HG03432 (cell line): ENCODE data around the gene PTGR2.
"Not testable (repeated sequence)": the region's sequence is repeated elsewhere in the genome, so short reads cannot be mapped to it uniquely, and the experiment has no call there.

Source experiments
- ATAC-seq: cut with Tn5 transposase; IDR thresholded peaks from one replicate; pipeline ENCODE4 v1.9.1; 2021; ENCODE audit warnings: mild to moderate bottlenecking, moderate library complexity; ENCODE audit not compliant: unreplicated experiment

The PTGR2 gene

DNA sequence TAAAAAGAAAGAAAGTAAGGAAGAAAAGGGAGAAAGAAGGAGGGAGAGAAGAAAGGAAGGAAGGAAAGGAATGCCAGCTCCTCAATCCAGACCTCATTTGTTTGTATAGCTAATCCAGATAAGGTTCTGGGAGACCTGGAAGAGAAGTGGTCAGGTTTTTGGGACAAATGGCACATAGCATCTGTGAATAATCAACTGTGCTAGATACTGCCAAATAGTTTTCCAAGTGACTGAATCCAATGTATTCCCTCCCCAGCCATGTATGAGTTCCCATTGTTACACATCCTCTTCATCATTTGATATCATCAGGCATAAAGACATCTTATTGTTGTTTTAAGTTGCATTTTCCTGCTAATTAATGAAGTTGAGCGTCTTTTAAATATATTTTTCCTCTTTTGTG, 18.6 kb upstream of the PTGR2 start:
- ATAC-seq: no peak

DNA sequence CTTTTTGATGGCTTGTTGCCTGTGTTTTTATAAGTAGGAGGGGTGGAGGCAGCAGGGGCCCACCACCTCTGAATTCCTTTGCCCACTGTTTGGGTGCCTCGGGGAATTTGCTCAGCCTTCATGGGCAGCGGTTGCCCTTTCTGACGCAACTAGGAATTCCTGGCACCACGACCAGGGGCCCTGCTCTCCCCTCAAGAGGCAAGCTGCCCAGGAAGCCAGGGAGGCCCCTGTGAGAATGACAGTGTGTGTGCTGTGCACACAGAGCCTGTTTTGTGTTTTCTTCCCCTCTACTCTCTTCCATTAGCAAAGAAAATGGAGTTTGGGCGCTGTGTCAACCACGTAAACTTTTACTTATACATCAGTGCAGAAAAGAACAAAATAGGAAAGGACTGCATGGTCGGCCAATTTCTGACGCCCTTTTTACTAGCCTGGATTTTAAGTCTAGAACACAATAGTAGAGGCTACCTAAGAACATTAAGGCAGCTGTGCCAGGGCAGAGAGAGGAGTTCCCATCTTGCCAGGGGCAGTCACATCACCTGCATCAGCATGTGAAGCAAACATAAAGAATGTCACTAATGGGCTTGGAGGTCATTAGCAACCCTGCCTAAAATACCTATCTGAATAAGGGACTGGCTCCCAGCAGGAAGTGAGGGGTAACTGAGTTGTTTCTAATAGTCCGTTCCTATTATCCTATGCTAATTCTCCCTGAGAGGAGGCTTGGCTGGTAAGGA, 17.9 kb upstream of the PTGR2 start:
- no peak for ATAC-seq

DNA sequence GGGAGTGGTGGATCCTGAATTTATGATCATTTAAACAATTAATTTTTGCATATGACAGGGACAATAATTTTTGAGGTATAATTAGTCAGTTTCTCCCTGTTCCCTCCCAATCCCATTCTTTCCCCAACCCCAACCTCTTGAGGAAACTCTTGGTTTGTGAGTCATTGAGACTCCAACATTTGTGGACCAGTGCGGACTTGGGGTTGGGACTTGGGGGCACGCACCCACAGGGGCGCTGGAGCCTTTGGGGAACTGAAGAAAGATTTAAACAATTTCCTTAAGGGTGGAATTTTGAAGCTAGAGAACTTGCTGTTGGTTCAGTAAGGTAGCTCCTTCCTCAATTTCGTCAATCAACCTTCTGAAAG, 17.4 kb upstream of the PTGR2 start:
- ATAC-seq: no peak

DNA sequence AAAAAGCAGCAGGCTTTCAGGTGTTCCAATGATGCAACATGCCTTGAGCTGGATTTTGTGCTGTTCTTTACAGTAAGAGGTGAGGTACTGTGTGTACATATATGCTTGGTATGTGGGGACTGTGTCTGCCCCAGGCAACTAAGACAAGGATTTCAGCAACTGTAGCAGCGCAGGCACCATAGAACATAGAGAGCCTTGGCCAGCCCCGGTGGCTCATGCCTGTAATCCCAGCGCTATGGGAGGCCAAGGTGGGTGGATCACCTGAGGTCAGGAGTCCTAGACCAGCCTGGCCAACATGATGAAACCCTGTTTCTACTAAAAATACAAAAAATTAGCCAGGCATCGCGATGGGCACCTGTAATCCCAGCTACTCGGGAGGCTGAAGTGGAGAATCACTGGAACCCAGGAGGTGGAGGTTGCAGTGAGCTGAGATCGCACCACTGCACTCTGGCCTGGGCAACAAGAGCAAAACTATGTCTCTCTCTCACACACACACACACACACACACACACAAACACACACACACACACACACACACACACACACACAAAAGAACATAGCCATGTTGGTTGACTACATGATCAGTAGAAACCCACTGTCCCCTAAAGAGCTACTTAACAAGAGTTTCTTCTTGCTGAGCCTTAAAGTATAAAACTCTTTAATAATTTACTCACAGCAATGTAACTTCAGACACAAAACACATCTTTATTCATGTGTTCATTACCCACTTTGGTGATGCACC, 13.2 kb upstream of the PTGR2 start:
- ATAC-seq: not testable (repeated sequence)

DNA sequence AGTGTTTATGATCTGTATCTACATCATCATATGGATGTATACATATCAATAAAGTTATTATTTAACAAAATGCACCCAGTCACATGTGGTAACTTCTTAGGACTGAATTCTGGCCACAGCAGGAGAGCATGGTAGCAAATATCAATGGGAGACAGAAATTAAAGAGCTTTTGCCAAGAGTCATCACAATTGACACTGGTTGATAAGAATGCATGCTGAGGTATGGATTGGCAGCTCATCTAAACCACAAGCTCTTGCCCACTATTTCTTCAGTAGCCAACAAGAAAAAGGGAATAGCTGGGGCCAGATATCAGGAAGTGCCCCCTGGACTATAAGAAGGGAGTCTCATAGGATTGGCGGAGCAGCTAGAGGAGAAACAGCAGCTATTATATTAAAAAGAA, 9.4 kb upstream of the PTGR2 start:
- ATAC-seq: no peak

DNA sequence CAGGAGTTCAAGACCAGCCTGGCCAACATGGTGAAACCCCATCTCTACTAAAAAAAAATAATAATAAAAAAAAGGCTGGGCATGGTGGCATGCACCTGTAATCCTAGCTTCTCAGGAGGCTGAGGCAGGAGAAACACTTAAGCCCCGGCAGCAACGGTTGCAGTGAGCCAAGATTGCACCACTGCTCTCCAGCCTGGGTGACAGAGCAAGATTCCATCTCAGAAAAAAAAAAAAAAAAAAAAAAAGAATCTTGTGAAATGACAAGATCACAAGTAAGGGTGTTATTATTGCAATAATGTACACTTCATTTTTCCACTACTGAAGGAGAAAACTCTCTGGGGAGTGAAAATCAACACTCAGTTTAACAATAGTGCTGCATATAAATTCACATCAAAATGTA, 8.8 kb upstream of the PTGR2 start:
- ATAC-seq: no peak

DNA sequence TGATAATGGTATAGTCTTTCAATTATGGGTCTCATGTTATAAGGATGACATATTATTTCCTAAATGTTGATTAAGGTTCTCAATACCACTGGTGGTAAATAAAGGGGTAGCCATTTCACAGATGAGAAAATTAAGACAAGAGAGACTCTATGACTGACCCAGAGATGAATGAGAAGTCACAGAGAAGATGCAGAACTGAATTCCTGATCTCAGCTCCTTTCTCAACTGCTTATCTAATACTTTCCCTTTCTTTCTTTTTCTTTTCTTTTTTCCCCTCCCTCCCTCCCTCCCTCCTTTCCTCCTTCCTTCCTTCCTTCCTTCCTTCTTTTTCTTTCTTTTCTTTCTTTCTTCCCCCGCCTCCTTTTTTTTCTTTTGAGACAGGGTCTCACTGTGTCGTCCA, 8.3 kb upstream of the PTGR2 start:
- no peak for ATAC-seq

DNA sequence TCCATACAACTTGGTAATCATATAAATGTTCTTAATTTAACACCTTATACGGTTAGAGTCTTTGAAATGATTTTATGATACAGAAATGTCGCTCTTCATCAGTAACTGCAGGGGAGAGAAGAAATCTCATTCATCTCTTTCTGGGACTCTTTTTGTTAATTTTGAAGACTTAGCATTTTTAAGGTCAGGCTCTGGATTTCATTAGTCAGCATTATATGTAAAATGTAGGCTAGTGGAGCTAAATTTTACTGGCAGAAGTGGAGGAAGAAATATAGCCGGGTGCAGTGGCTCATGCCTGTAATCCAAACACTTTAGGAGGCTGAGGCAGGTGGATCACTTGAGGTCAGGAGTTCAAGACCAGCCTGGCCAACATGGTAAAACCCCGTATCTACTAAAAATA, 4.7 kb upstream of the PTGR2 start:
- no peak for ATAC-seq

DNA sequence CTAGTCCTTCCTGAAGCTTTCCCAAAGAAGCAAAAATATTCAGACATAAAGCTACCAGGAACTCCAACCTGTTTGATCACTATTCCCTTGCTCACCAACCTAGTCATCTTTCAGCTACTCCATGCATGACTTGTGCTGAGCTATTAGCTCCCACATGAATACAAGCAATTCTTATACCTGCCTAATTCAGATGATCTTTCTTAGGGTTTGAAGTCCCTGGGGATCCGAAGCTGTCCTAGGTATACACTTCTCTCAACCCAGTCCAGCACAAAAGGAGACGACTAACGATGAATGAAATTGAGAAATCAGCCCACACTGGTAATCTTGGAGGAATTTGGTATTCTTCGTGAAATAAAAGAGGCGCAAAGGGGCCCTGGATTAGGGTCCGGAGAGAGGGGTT, 631 bp upstream of the PTGR2 start:
- no peak for ATAC-seq

DNA sequence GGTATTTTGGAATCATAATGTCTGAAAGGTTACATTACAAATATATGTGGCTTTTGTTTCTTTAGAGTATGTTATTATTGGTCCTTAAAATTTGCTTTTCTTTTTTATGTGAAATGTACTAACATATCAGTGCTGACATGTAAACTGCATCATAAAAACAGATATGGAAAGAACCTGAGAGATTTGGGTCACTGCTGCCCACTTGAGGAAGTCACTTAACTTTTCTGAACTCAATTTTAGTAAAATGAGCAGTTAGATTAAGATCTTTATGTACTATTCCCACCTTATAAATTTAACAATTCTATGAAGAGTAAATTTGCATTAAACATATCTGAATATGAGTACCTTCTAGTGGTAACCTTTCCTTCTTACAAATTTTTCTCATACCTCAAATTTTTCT, 7.5 kb downstream of the PTGR2 start:
- no peak for ATAC-seq

DNA sequence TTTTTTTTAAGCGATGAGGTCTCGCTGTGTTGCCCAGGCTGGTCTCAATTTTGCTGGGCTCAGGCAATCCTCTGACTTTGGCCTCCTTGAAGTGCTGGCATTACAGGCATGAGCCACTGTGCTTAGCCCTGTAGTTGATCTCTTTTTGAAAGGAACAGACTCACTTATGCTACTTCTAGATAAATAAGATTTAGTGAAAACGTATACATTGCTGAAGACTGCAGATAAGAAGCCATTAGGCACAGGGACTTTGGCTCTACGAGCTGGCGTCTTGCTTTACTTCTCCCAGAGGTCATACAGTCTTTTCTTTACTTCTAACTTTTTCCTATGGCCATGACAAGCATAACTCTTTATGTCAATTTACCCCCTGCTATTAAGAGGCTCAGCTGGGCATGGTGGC, 9.4 kb downstream of the PTGR2 start:
- ATAC-seq: no peak

DNA sequence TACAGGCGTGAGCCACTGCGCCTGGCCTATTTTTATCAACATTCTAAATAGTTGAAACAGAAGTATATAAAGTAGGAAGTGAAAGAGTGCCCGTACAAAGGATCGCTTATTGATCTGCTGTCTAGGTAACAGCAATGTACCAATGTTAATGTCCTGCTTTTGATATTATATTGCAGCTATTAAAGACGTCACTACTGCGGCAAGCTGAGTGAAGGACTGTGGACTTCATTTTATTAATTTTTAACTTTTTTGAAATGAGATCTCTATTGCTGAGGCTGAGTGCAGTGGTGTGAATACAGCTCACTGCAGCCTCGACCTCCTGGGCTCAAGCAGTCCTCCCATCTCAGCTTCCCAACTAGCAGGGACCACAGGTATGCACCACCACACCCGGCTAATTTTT, 10.8 kb downstream of the PTGR2 start:
- no peak for ATAC-seq

DNA sequence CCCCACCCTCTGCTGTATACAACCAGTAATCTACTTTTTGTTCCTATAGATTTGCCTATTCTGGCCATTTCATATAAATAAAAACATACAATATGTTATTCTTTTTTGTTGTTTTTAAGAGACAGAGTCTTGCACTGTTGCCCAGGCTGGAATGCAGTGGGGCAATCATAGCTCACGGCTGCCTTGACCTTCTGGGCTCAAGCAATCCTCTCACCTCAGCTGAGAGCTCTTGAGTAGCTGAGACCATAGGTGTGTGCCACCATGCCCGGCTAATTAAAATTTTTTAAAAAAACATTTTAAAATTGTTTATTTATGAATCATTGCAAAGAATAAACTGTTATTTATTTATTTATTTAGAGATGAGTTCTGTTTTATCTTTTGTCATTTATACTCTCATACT, 11.6 kb downstream of the PTGR2 start:
- no peak for ATAC-seq

DNA sequence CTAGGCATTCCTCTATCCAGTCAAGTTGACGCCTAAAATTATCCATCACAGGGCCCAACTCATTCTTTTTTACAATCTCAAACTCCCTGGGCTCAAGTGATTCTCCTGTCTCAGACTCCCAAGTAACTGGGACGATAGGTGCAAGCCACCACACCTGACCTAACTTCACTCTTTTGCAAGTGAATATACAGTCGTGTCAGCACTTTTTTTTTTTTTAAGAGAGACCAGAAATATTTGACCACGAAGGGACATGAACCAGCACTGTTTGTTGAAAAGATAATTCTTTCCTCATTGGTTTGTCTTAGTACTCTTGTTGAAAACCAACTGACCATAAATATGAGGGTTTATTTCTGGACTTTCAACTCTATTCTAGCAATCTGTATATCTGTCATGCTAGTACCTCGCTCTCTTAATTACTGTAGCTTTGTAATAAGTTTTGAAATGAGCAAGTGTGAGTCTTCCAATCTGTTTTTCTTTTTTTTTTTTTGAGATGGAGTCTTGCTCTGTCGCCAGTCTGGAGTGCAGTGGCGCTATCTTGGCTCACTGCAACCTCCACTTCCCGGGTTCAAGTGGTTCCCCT, 14.0 kb downstream of the PTGR2 start:
- ATAC-seq: no peak

DNA sequence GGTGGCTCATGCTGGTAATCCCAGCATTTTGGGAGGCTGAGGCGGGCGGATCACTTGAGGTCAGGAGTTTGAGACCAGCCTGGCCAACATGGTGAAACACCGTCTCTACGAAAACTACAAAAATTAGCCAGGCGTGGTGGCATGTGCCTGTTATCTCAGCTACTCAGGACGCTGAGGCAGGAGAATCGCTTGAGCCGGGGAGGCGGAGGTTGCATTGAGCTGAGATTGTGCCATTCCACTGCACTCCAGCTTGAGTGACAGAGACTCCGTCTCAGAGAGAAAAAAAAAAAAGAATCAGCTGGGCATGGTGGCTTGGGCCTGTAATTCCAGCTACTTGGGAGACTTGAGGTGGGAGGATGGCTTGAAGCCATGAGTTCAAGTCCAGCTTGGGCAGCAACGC, 18.1 kb downstream of the PTGR2 start:
- ATAC-seq: not testable (repeated sequence)

DNA sequence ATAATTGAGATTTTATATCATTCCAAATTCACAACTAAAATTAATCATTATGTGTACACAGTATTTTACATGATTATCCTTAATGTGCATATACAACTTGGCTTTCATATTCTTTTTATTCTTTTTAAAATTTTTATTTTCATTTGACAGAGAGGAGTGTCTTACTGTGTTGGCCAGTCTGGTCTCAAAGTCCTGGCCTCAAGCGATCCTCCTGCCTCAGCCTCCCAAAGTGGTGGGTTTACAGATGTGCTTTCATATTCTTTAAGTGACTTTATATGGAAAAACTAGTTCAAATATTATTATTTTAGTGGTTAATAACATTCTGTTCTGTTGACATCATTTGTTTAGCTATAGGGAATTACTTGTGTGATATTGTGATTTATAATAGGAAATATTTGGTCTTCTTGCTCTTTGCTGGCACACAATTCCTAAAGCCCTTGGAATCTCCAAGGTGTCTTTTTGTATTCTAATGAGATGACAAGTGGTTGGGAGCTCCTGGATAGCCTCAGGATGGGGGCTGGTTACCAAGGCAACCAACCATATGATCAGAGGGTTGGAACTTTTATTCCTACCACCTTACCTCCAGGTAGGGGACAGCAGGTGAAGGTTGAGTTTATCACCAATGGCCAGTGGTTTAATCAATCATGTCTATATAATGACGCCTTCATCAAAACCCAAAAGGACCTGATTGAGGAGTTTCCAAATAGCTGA, 19.0 kb downstream of the PTGR2 start:
- ATAC-seq: no peak

DNA sequence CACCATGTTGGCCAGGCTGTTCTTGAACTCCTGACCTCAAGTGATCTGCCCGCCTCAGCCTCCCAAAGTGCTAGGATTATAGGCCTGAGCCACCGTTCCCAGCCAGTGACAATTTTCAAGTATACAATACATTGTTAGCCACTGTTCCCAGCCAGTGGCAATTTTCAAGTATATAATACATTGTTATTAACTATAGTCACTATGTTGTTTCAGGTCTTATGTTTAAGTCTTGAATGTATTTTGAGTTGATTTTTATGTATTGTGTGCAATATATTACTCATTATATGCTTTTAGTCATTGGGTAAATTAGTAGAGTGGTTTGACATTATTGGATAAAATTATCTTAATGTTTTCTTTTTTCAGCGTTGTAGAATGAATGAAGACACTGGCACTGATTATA, 22.0 kb downstream of the PTGR2 start:
- ATAC-seq: no peak

DNA sequence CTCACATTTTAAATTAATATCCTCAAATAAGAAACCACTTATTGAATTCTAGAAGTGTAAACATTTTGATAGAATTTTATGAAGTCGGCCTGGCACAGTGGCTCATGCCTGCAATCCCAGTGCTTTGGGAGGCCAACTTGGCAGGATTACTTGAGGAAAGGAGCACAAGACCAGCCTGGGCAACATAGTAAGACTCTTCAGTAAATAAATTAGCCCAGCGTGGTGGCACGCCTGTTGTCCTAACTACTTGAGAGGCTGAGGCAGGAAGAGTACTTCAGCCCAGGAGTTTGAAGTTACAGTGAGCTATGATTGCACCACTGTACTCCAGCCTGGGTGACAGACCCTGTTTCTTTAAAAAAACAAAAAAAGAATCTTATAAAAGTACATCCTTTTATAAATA, 26.2 kb downstream of the PTGR2 start:
- no peak for ATAC-seq

DNA sequence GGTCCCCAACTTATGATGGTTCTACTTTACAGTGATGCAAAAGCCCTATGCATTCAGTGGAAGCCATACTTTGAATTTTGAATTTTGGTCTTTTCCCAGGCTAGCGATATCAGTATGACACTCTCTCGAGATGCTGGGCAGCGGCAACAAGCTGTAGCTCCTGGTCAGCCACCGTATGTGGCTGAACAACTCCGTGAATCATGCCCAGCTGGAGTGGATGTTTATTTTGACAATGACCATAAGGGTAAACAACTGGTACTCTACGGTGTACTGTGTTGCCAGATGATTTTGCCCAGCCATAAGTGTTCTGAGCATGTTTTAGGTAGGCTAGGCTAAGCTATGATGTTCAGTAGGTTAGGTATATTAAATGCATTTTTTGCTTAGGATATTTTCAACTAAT, 26.8 kb downstream of the PTGR2 start:
- no peak for ATAC-seq

DNA sequence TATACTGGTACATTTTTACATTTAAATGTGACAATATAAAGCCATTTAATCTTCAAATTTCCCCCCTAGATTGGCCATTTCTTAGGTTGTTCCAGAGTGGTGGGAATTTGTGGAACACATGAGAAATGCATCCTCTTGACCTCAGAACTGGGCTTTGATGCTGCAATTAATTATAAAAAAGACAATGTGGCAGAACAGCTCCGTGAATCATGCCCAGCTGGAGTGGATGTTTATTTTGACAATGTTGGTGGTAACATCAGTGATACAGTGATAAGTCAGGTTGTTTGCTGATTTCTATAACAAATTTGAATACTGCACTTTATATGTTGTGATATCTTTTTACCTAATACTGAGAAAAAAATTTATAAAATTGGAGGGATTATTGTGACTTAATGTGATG, 27.4 kb downstream of the PTGR2 start:
- no peak for ATAC-seq

DNA sequence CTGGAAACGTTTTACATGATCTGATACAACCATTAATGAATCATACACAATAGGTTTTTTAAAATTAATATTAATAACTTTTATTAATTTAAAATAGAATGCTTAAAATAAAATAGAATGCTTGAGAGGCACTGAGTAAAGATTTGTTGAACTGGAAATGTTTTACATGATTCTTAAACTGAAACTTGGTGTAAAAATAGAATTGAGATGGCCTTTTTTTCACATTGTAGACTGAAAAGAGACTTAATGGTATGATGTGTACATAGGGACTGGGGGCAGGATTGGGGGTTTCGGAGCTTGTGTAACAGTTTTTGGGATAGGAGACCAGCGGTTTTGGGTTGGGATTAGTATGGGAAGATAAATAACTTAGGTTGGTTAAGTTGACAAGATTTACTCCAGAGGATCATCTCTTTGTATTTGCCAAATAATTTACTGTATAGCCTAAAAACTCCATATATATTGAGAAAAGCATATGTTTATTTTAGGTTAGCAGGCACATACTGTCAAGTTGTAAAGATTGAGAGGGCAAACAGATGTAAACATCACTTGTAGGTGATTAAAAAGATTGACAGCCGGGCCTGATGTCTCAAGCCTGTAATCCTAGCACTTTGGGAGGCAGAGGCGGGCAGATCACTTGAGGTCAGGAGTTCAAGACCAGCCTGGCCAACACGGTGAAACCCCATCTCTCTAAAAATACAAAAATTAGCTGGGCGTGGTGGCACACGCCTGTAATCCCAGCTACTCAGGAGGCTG, 33.0 kb downstream of the PTGR2 start:
- no peak for ATAC-seq
